Dermis blood vessel endothelial cell (primary cell): ENCODE measurements around the gene ADIPOR2. TPM values are rescaled to one million over a fixed set of nuclear protein-coding genes. Genes with fewer than 3 reads are reported as not detected.

Experiments
- DNase-seq: peaks from one replicate; pipeline ENCODE4 v3.0.0; 2010
- total RNA-seq: library from RNA; depleted of rRNA; stranded (reverse); fragments of >200 nt; gene quantifications from 2 replicates; pipeline ENCODE4 v1.2.3, GENCODE V29; 2014

Gene ADIPOR2
- total RNA-seq, 1 donor from 2014 or later: 68.6 TPM

- DNase-seq: no peak
These were observed 46.9 kb downstream of the ADIPOR2 start for GRCh38 chr12:1737652-1738286.

- peak; percentile 21 for DNase-seq
These were observed 47.6 kb downstream of the ADIPOR2 start for GRCh38 chr12:1738446-1738845.

DNA sequence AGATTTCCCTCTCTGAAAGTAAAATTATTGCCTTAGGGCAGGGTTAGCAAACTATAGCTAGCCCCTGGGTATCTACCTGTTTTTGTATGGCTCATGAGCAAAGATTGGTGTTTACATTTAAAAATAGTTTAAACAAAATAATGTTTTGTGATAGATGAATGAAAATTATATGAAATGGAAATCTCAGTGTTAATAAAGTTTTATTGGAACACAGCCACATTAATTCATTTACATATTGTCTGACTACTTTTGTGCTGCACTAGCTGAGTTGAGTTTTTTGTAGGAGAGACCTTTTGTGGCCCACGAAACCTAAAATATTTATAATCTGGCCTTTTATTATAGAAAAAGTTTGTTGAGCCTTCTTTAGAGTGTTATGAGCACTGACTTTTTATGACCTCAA, 48.5 kb downstream of the ADIPOR2 start:
- no peak for DNase-seq

GRCh38 chr12:1740161-1740948, 49.5 kb downstream of the ADIPOR2 start:
- no peak for DNase-seq

DNA sequence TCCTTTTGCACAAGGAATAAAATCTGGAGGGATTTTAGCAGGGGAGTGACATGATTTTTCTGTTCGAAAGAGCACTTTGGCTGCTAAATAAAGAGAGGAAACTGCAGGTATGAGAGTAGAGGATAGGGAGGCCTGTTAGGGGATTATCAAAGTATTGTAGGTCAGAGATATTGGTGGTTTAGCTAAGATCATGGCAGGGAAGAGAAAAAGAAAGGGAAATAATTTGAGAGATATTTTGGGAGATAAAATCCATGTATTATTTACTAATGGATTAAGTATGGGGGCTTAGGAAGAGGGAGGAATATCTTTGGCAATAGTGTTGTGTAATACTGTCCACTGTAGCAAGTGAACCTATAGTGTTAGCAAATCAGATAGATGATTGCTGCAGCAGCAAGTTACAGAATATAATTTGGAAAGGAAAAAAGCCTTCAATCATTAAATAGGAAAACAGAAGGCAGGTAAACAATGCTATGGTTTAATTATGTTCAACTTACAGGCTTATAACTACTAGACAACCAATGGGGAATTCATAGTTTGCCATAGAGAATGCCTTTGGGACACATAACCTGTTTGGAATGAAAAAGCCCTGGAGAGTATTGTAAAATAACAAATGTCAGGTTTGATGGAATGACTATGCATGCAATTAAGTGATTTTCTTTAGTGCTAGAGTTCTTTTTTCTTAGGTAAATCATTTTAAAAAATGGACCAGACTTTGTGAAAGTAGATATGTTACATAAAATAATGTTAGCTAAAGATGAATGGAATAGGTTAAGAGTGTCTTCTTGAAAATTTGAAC, 50.5 kb downstream of the ADIPOR2 start:
- no peak for DNase-seq

GRCh38 chr12:1744932-1745331, 54.1 kb downstream of the ADIPOR2 start:
- no peak for DNase-seq

DNA sequence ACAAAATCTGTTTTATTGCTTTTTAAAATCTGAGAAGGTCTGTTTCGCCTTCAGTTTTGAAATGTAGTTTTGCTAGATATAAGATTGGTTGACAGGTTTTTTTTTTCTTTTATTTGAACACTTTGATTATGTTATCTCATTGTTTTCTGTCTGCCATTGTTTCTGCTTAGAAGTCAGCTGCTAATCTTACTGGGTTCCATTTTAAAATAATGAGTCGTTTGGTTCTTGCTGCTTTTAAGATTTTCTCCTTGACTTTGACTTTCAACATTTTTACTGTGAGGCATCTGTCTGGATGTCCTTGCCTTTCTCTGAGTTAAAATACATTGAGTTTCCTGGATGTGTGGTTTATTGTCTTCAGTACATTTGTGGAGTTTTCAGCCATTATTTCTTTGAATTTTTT, 56.7 kb downstream of the ADIPOR2 start:
- no peak for DNase-seq

GRCh38 chr12:1749019-1749418, 58.1 kb downstream of the ADIPOR2 start:
- DNase-seq: no peak

DNA sequence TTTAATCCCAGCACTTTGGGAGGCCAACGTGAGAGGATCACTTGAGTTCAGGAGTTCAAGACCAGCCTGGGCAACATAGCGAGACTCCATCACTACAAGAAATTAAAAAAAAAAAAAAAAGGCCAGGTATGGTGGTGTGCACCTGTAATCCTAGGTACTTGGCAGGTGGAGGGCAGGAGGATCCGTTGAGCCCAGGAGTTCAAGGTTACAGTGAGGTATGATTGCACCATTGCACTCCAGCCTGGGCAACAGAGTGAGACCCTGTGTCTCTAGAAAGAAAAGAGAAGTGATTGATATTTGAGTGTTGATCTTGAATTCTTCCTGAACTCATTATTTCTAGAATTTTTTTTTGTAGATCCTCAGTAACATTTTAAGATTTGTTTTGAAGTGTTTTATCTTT, 59.4 kb downstream of the ADIPOR2 start:
- no peak for DNase-seq

GRCh38 chr12:1758376-1758775, 67.5 kb downstream of the ADIPOR2 start:
- DNase-seq: no peak

DNA sequence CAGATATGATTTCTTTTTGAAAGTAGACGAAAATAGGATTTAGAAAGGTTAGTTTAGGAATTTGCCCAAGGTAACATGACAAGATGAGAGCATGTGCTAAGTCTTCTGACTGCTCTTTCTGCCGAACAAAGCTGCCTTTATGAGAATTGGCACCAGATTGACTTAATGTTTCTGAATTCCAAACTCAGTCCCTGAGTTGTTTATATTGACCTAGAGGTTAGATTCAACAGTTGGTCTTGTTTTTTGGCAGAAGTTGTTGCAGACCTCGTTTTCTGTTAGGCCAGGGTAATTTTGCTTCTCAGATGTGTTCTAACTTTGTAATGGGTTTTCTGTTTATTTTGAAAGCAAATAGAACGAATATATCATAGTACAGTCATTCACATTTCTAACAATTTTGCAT, 68.0 kb downstream of the ADIPOR2 start:
- no peak for DNase-seq

GRCh38 chr12:1760566-1761382, 69.9 kb downstream of the ADIPOR2 start:
- DNase-seq: peak; percentile 85

GRCh38 chr12:1761857-1762256, 71.0 kb downstream of the ADIPOR2 start:
- no peak for DNase-seq

DNA sequence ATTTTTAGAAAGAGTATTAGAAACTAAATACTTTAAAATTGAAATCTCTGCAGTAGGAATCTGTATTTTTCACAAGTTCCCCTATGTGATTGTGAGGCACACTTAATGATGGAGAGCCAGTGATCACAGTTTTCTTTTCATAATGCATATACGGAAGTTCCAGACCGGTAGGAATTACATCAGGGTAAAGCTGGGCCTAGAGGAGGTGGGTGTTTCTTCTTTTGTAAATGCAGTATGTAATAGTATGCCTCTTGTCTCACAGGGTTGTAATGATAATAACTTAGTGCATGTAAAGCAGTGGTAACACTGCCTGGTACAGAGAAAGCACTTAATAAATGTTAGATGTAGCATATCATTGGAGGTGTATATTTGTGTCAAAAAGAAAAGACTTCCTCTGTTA, 72.3 kb downstream of the ADIPOR2 start:
- DNase-seq: no peak

DNA sequence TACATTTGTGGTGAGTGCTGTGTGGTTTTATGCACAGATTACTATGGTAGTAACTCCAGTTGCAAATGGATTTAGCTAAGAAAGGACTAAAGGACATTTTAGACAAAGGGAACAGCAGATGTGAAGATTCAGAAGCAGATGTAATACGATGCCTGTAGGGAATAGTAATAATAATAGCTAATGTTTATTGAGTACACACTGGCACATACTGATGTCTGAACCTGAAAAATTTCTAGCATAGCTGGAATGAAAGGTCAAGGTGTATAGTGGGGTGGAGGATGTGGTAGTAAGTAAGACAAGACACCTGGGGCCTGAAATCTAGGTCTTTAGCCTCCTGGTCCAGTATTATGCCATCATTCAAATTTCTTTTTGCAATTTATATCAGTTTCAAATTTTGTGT, 75.2 kb downstream of the ADIPOR2 start:
- no peak for DNase-seq

DNA sequence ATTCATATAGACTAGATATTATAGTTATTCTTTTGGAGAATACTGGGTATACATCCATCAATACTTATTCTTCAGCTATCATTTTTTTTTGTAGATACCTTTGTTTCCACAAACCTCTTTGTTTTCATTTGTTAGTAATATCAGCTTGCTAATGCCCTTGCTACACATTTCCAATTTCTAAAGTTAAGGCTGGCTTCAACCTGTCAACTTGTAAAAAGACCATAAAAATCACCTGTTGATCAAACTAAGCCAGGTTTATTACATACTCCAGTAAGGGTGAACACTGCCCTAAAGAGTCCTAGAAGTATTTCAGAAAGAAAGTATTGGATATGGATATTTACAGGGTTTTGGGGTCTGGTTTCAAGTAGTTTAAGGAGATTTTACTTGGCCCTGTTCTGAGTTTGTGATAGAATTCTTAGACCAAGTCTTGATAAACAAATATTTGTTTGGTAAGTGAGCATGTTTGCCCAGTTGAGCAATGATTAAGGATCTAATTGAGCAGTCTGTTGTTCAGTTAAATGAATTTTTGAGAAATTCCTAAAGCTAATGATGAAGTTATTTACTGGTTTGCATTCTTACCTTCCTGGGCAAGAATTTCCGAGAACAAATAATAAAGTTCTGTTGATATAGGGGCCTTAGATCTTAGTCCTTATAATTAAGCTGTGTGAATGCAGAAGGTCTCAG, 76.7 kb downstream of the ADIPOR2 start:
- no peak for DNase-seq

- no peak for DNase-seq
These were observed 77.7 kb downstream of the ADIPOR2 start for GRCh38 chr12:1768615-1769014.

DNA sequence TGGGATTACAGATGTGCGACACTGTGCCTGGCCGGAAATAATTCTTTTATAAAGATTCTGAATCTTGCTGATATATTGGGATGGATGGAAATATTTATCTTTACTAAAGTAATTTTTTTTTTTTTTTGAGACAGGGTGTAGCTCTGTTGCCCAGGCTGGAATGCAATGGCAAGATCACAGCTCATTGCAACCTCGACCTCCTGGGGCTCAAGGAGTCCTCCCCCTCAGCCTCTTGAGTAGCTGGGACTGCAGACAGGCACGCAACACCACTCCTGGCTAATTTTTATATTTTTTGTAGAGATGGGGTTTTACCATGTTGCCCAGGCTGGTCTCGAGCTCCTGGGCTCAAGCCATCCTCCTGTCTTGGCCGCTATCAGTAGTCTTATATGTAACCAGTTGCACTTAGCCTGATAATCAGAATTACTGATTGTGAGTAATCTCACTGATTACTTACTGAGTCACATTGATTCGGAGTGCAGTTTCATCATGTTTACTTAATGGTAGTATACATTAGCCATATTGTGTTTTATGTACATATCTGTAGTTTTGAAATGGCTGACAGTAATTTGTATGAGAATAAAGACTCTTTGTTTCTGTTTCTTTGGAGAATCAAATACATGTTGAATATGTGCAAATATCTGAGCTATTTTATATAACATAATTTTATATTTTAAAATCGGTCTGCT, 79.1 kb downstream of the ADIPOR2 start:
- no peak for DNase-seq

DNA sequence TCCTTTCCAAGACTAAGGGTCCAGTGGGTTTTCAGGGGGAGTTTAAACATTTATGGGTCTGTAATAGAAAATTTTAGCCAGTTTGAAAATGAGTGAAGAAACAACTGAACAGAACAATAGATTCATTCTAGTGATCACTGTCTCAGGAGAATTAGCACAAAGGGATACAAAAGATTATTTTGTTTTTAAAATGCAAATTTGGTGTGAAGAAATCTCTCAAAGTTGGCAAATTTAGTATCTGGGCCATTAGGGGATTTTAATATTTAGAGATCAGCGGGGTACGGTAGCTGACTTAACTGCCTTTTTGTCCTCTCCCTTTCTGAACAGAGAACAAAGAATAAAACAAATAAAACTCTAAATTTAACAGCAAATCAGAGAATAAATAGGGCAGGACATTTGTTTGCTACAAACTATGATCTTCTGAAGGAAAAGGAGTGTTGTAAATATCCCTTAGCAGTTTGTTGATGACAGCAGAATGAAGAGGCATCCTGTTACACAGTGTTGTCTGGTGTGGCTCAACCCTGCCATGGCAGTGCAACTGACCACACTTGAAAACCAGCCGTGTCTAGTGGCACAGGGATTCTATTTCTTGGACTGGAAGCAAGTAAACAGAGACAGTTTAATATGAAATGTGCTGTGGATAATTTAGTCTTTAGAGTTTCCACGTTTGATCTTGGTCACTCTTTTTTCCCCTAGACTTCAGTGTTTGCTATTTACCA, 83.2 kb downstream of the ADIPOR2 start:
- DNase-seq: no peak

DNA sequence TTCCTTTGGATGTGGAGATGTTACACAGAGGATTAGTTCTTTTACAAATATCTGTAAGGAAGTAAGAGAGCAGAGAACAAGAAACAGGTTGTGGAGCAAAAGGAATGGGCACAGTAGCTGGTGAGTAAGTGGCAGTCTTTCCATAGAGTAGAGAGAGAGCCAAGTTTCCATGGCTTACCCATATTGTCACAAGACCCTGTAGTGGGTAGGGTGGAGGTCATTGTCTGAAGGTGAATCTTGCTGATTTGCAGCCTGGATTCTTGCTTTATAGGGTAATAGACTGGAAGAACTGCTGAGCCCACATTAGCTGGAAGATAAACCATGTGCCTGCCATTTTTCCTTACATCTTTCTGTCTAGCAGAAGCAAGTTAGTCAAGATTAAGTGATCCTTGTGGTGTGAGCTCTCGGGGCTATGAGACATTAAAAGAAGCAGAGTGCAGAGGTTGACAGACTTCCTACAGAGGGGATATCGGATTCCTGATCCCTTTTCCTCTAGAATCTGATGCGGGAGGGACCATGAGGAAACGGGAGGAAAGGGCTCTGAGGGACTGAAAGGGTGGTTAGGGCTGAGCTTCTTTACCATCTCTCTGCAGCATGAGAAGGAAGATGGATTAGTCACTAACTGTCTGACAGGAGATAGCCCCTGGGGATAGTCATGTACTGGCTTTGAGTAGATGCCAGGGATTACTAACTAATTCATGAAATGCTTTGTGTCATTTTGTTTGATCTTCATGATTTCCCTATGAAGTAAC, 85.5 kb downstream of the ADIPOR2 start:
- DNase-seq: peak; percentile 52
